HG03342 (cell line): ENCODE results near the gene TTR.

ENCODE experiments used
- ATAC-seq: cut with Tn5 transposase; IDR thresholded peaks from one replicate; pipeline ENCODE4 v1.9.1; 2021; ENCODE audit warnings: mild to moderate bottlenecking, moderate library complexity; ENCODE audit not compliant: unreplicated experiment

The TTR gene

DNA sequence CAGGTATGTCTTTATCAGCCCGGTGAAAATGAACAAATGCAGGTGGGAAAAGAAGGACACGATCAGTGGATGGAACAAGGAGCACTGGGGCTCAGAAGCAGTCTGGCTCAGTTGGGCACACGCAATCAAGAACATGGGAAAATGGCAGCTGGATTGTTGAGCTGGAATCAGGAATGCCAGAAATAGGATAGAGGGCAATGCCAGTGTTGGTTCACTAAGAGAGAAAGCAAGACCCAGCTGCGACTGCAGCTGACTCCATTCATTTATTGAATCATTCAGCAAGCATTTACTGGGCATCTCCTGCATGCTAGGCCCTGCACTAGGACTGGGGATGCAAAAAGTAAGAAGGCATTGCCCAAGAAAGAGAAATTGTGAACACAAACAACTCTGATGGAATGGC lies 13.6 kb upstream of the TTR start:
- no peak for ATAC-seq

DNA sequence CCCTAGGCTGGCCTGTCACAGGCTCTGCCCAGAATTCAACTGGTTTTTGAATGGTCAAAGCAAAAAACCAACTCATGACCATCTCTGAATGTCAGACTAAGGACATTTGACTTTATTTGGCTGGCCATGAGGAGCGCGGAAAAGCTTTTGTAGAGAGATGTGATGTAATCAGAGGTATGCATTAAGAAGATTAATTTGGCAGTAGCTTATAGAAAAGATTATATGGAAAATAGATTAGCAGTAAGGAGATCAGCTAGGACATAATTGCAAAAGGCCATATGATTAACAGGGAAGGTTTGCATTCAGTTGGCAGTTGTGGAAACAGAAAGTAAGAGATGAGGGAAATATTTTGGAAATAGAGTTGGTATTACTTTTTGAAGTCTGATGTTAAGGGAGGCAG lies 12.3 kb upstream of the TTR start:
- no peak for ATAC-seq

DNA sequence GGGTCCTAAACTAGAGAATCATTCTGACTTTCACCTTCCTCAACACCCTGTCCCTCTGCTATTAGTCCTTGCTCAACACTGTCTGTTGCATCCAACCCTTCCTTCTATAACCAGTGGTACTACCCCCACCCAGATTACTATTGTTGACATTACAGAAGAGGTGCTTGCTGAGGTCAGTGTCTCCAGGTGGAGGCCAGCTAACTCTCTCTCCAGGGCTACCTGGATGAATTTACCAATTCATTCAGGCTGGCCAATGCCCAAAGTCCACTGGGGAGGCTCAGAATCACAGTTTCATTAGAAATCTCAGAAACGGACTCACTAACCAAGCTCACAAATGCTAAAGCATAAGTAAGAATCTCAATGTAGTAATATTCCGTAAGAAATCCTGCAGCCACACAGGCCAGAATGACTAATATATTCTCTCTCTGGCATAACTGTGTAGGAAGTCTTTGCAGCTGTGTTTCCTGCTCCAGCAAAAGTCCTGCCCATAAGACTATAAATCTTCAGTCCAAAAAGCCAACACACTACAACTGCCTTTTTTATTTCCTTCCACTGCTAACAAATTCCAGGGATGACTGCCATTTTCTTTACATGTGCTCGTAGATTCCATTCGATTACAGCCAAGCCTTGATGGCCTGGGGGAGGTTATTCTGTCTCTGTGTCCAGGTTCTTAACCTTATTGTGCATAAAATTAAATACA lies 10.0 kb upstream of the TTR start:
- no peak for ATAC-seq

DNA sequence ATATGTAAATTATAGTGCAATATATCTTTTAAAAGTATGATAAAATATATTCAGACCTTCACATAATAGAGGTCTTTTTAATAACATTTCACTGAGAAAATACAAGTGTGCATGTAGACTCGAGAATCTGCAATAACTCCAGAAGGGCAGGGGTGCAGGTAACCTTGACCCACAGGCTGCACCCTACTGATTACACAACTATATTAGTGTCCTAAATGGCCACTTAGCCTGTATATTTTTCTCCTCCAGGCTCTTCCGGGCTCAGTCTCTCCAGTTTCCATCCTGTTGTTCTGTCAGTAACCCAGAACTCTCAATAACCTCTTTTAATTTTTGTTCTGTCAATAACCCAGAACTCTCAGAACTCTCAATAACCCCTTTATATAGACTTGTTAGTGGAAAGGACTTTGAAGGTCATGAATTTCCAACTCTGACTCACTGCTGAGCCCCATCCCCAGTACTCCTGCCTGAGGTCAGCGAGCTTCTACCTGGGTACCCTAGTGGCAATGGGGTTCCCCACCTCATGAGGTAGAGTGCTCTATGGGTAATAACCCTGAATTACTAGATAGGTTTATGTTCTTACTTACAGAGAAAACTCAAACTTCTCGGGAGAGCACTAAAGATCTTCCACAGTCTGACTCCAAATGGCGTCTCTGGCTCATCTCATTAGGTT lies 8.4 kb upstream of the TTR start:
- no peak for ATAC-seq

DNA sequence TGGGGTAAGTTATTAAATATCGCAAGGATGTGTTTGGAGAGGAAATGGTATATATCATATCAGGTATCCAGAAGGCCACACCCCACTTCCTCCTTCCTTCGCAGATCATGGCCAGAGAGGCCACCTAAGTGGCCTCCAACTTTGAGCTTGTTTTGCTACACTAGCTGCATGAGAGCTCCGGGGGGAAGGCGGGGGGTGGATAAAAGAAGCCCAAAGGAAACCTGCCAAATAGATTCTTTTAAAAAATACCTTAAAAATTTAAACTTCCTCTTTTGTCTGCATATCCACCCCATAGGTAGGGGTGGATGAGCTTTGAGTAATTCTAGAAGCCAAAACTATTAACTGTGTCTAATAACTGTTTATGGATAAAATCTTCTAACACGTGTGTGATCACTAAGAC lies 5.7 kb upstream of the TTR start:
- ATAC-seq = no peak

DNA sequence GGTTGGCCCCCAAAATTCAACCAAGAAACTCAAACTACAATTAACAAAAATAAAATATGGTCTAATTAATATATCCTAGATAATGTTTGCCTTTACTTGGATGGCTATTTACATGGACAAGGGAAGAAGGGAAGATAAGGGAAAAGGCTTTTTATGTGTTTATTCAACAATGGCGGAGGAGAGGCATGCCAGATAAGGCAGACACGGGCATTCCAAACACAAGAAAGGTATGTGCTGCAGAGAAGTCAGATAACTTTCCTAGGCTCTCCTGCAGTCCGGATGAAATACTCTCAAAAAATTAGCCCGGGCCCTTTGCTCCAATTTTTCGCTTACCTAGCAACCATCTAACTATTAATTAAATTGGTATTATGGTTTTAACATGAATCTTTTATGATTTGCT lies 5.1 kb upstream of the TTR start:
- no peak for ATAC-seq

DNA sequence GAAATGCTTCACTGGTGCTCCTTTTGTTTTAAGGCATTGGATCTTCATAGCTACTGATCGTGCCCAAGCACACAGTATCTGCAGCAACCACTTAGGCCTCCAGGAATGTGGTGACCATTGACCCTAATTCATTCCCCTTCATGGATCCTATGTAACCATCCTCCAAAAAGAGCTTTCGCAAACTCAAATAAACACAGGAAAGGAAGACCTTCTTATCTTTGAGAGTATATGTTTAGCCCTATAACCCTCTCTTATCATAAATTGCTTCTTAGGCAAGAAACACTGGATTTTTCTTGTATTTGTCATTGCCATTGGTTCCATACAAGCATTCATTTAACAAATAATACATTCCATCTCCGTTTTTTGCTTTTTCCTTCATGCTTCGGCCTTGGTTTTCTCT lies 4.1 kb upstream of the TTR start:
- no peak for ATAC-seq

DNA sequence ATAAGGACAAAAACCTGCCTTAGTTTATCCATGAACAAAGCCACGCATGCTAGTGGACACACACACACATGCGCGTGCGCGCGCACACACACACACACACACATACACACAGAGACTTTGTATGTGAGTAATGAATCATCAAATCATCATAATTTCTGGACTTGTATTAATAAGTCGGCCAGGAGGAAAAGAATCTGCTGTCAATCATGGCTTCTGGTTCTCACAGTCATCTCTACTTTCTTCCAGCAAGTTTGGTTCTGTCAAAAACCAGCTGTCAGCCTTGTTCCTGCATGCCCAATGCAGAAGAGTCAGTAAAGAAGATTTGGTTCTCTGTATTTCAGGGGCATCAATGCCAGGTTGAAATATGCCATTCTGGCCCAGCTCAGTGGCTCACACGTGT lies 1.1 kb upstream of the TTR start:
- no peak for ATAC-seq

DNA sequence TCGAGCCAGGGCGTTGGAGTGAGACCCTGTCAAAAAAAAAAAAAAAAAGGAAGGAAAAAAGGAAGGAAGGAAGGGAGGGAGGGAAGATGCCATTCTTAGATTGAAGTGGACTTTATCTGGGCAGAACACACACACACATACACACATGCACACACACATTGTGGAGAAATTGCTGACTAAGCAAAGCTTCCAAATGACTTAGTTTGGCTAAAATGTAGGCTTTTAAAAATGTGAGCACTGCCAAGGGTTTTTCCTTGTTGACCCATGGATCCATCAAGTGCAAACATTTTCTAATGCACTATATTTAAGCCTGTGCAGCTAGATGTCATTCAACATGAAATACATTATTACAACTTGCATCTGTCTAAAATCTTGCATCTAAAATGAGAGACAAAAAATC lies 564 bp upstream of the TTR start:
- ATAC-seq = no peak

DNA sequence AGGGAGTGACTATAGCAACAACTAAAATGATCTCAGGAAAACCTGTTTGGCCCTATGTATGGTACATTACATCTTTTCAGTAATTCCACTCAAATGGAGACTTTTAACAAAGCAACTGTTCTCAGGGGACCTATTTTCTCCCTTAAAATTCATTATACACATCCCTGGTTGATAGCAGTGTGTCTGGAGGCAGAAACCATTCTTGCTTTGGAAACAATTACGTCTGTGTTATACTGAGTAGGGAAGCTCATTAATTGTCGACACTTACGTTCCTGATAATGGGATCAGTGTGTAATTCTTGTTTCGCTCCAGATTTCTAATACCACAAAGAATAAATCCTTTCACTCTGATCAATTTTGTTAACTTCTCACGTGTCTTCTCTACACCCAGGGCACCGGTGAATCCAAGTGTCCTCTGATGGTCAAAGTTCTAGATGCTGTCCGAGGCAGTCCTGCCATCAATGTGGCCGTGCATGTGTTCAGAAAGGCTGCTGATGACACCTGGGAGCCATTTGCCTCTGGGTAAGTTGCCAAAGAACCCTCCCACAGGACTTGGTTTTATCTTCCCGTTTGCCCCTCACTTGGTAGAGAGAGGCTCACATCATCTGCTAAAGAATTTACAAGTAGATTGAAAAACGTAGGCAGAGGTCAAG lies 955 bp downstream of the TTR start:
- no peak for ATAC-seq

DNA sequence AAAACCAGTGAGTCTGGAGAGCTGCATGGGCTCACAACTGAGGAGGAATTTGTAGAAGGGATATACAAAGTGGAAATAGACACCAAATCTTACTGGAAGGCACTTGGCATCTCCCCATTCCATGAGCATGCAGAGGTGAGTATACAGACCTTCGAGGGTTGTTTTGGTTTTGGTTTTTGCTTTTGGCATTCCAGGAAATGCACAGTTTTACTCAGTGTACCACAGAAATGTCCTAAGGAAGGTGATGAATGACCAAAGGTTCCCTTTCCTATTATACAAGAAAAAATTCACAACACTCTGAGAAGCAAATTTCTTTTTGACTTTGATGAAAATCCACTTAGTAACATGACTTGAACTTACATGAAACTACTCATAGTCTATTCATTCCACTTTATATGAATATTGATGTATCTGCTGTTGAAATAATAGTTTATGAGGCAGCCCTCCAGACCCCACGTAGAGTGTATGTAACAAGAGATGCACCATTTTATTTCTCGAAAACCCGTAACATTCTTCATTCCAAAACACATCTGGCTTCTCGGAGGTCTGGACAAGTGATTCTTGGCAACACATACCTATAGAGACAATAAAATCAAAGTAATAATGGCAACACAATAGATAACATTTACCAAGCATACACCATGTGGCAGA lies 3.6 kb downstream of the TTR start:
- no peak for ATAC-seq

DNA sequence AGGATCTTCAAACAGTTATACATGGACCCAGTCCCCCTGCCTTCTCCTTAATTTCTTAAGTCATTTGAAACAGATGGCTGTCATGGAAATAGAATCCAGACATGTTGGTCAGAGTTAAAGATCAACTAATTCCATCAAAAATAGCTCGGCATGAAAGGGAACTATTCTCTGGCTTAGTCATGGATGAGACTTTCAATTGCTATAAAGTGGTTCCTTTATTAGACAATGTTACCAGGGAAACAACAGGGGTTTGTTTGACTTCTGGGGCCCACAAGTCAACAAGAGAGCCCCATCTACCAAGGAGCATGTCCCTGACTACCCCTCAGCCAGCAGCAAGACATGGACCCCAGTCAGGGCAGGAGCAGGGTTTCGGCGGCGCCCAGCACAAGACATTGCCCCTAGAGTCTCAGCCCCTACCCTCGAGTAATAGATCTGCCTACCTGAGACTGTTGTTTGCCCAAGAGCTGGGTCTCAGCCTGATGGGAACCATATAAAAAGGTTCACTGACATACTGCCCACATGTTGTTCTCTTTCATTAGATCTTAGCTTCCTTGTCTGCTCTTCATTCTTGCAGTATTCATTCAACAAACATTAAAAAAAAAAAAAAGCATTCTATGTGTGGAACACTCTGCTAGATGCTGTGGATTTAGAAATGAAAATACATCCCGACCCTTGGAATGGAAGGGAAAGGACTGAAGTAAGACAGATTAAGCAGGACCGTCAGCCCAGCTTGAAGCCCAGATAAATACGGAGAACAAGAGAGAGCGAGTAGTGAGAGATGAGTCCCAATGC lies 4.6 kb downstream of the TTR start:
- no peak for ATAC-seq

DNA sequence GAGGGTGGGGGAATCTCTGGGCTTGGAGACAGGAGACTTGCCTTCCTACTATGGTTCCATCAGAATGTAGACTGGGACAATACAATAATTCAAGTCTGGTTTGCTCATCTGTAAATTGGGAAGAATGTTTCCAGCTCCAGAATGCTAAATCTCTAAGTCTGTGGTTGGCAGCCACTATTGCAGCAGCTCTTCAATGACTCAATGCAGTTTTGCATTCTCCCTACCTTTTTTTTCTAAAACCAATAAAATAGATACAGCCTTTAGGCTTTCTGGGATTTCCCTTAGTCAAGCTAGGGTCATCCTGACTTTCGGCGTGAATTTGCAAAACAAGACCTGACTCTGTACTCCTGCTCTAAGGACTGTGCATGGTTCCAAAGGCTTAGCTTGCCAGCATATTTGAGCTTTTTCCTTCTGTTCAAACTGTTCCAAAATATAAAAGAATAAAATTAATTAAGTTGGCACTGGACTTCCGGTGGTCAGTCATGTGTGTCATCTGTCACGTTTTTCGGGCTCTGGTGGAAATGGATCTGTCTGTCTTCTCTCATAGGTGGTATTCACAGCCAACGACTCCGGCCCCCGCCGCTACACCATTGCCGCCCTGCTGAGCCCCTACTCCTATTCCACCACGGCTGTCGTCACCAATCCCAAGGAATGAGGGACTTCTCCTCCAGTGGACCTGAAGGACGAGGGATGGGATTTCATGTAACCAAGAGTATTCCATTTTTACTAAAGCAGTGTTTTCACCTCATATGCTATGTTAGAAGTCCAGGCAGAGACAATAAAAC lies 6.5 kb downstream of the TTR start:
- ATAC-seq = no peak

DNA sequence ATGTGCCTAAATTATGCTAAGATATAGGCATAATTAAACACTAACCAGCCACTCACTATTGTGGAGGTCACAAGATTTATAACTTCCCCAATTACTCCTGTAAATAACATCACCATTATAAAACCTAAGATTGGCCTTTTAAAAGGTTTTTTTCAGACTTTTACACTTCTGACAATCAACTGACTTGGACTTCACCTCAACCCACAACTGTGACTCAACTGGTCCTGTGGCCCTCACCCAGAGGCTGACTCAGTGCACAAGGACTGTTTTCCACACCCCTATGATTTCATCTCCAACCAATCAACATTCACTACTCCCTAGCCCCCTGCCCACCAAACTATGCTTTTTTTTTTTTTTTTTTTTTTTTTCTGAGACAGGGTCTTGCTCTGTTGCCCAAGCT lies 11.6 kb downstream of the TTR start:
- no peak for ATAC-seq

DNA sequence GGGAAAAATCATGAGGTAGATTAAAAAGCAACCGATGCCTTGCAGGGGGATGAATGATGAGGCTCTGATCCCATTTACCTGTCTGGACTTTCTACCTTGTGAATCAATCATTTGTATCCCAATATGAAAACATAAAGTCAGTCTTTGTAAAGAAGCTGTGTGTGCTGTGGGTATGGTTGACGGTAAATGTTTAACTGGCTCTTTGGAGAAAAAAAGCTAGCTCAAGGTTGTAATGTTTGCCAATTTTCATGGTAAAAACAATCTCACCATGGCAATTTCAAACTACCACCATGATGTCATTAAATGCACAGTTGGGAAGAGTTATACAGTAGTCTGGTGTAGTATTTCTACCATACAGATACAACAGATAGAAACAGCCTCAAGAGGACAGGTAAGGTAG lies 14.6 kb downstream of the TTR start:
- no peak for ATAC-seq

DNA sequence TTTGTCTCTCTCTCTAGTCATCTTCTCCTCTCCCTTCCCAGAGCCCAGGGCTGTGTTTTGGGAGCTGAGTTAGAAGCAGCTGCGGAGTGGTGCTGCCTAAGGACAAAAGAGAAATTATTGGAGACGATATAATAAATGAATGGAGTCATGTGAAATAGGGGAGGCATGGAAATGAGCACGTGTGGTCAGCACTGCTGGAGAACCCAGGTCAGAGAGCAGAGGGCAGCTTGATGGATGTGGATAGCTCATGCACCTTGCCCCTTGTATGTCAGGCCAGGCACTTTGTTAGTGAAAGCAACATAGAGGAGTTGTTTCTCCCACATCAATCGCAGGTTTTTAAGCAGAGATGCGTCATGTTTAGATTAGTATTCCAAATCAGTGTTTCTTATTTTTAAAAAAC lies 15.7 kb downstream of the TTR start:
- ATAC-seq = no peak

DNA sequence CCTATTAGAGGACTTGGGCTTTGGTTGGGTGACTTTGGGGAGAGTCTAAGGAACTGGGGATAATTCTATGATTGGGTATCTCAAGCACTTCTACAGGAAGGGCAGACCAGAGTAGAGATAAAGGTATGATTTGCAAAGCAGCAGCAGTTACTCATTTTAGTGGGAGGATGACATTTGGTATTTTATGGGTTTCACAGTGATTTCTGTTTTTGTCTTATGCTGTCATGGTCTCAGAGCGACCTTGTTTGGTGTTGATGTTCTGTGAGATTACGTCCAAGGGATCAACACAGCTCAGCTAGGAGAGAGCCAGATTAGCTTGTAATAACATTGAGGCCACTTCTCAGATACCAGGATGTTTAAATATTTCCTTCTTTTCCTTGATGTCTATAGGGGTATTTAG lies 18.2 kb downstream of the TTR start:
- no peak for ATAC-seq

DNA sequence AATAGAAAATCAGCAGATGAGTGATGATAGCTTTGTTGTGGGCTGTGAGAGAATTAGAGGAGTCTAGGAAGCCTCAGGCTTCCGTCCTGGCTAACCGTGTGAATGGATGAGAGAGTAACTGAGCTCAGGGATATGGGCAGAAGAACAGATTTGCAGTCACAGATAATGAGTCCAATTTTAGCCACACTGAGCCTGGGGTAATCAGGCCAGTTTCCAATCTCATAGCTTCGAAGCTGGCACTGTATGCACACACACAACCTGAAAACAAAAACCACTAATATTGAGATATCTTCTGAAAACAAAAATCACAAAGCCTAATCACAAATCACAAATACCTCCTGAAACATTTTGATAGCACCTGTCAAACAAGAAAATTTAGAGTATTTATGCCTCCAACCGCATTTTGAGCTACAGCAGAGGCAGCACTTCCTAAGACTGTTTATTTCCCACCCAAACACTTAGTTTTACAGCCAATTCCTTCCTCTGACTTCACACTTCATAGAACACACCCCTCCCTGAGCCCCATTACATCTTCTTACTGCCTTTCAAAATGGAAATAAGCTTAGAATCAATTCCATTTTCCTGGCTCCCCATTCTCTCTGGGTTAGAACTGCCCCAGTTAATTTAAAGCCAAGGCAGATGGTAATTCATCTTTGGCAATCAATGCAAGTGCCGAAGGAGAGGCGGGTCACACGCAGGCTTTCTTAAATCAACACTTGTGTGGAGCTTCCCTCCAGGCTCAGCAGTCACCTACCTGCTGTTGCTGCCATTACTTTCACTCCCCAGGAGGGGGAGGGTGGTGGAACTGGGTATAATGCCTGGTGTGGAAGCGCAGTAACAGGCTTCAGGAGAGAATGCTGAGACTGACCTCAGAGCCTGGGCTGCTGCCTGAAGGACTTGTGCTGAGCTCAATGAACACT lies 18.9 kb downstream of the TTR start:
- ATAC-seq = no peak

DNA sequence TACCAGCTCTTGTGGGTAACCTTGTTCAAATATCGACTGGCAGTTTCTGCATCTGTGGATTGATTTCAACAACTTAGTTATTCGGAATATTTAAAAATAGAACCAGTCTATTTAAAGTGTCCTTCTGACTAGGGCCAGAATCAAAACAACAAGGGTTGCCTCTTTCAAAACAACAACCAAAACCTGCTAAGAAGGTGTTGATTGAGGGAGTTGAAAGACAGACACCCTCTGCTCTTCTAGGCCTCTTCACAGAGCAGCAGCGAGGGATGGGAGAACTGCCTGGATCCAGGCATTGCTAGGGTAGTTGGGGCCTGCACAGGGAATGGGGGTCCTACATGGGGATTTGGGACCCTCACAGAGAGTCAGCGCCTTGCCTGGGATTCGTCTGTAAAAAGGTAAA lies 19.8 kb downstream of the TTR start:
- ATAC-seq = no peak
